Endometrial microvascular endothelial cells (primary cell): ENCODE data around the gene RXRA. TPM values are rescaled to one million over a fixed set of nuclear protein-coding genes. Genes with fewer than 3 reads are reported as not detected.

Source experiments
- in situ Hi-C: cut with HindIII; loops from 2 replicates; pipeline ENCODE4 v1.10.0; 2017; ENCODE audit warnings: low sequenced_read_pairs, low pct_unique_long_range_greater_than_20kb; ENCODE audit errors: inconsistent ontology term
- total RNA-seq: library from RNA; depleted of rRNA; stranded (reverse); fragments of >200 nt; gene quantifications from one replicate; pipeline ENCODE4 v1.2.3, GENCODE V29; 2015; ENCODE audit errors: inconsistent ontology term

RXRA gene
- total RNA-seq, 1 donor from 2014 or later, result 14.8 TPM

DNA sequence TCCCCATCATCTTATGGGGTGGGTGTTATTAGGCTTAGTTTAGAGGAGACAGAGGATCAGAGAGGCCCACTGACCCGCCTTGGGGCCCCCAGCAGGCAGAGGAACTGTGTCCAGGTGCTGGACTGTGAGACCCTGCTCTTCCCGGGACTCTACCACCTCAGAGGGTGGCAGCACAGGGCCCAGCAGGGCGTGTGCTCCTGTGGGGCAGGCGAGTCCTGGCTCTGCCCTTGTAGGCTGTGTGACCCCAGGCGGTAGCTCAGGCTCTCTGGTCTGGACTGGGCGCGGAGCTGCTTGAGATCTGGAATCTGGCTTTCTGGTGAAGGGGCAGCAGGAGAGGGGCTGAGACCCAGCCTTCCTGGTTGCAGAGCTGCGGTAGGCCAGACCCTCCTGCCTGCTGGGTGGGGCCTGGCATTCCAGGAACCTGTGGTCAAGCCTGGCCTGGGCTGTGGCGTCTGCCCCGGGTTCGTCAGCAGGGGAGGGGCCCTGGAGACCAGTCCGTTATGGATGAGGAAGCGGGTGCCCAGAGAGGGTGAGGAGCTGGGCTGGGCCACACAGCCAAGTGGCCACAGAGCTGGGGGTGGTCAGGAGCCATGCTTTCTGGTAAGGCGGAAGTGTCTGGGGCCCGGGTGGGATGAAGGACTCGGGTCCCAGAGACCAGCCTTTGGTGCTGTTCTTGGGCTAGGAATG, 46.5 kb downstream of the RXRA start:
- in situ Hi-C loops, result no loop called here

- in situ Hi-C loops, result no loop called here
Observed at GRCh38 chr9:134373269-134373668, 47.0 kb downstream of the RXRA start.

- in situ Hi-C loops, result no loop called here
Observed at GRCh38 chr9:134373953-134374300, 47.7 kb downstream of the RXRA start.

GRCh38 chr9:134374301-134375010, 48.2 kb downstream of the RXRA start:
- in situ Hi-C loops, result no loop called here

DNA sequence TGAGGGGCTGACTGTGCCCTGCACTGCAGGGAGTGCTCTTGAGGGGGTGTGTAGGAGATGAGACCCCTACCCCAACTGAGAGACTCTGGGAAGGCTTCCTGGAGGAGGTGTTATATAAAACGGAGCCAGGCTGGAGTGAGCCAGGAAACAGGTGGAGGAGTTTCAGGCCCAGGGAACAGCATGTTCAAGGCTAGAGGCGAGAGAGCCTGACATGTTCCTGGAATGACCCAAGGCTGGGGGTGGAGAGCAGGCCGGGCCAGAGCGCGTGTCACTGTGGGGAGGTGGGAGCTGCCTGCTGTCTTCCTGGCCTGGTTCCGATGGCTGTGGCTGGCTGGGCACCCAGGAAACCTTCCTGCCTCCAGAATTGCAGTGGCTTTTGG, 48.7 kb downstream of the RXRA start:
- in situ Hi-C loops, result no loop called here

DNA sequence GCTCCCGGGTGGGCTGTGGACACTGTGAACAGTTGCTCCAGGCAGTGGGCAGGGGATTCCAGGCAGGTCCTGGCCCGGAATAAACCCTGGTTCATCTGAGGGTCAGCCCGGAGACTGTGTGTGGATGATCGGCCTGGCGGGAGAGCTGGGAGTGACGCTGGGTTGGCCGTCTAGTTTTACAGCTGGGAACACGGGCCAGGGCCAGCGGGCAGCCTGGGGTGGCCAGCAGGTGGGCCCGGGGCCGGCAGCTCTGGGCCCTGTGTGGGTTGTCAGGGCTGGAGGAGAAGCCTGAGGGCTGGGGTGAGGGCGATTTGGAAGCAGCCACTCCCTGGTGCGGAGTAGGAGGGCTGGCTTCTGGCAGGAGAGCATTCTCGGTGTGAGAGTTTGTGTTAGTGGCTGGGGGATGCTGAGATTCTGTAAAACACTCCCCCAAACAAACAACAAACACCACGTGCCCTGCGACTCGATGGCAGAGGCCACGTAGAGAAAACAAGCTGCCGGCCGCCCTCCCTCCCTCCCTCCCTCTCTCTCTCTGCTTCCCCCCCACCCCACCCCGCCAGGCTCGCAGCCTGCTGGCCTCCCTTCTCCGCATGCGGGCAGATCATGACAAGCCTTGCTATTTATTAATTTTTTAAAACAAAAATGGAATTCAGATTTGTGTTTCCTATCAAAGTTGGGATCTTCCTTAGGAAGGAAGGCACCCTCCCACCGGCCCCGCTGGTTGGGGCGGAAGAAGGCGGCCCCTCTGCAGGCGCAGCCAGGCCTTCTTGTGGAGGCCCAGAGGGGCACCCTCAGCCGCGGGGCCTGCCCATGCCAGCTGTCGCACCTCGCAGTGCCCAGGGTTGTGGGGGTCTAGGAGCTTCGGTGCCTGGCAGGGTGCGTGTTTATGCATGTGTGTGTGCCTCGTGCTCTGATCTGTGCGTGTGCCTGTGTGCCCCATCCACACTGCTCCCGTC, 49.5 kb downstream of the RXRA start:
- in situ Hi-C loops, result no loop called here

- in situ Hi-C loops, result no loop called here
Observed at GRCh38 chr9:134376386-134377142, 50.3 kb downstream of the RXRA start.

DNA sequence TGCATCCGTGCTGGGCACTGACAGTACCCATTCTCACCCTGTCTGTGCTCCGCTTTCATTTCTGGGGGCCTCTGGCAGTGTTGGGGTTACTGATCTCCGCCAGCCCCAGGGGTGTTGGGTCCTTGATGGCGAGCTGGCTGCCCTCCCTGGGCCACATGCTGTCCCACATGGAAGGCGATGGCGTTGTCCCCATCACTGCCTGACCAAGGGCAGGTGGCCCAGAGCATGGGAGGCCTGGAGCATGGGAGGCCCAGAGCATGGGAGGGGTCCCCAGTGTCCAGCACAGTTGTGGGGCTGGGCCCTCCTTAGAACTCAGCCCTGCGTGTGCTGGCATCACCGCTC, 50.9 kb downstream of the RXRA start:
- in situ Hi-C loops, result no loop called here

DNA sequence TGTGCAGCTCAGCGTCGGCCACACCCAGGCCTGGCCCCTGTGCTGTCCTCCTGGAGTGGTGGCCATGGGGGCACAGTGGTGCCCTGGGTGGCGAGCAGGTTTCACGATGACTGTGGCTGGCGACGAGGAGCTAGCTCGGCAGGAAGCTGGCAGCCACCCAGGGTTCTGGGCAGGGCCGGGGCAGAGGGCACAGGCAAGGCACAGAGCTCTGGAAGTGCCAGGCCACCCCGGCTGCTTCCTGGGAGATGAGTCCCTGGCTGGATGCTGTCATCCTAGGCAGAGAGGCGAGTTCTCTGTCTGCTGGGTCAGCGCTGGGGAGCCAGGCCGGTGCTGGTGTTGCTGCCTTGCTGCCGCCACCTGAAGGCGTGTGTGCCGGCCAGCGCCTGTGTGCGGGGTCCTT, 51.7 kb downstream of the RXRA start:
- in situ Hi-C loops, result no loop called here

GRCh38 chr9:134378901-134379338, 52.7 kb downstream of the RXRA start:
- in situ Hi-C loops, result no loop called here

GRCh38 chr9:134379831-134380365, 53.6 kb downstream of the RXRA start:
- in situ Hi-C loops, result no loop called here

GRCh38 chr9:134380542-134381271, 54.5 kb downstream of the RXRA start:
- in situ Hi-C loops, result no loop called here

GRCh38 chr9:134381272-134381661, 55.0 kb downstream of the RXRA start:
- in situ Hi-C loops, result no loop called here

GRCh38 chr9:134381671-134382516, 55.6 kb downstream of the RXRA start:
- in situ Hi-C loops, result no loop called here

DNA sequence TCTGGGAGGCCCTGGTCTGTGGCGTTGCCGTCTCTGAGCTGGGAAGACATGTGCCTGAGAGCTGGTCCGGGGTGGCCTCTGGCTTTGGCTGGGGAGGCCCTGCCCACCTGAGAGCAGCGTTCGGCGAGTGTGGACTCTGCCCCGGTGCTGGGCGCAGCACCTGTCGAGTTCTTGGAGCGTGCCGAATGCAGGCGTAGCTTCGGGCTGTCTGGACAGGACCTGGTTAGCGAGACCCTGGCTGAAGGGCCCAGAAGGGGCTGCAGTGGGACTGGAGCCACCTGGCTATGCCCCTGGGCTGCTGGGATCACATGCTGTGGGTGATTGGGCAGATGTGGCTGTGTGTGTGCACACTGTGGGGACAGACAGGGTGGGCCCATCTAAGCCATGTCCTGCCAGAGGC, 56.5 kb downstream of the RXRA start:
- in situ Hi-C loops, result no loop called here

DNA sequence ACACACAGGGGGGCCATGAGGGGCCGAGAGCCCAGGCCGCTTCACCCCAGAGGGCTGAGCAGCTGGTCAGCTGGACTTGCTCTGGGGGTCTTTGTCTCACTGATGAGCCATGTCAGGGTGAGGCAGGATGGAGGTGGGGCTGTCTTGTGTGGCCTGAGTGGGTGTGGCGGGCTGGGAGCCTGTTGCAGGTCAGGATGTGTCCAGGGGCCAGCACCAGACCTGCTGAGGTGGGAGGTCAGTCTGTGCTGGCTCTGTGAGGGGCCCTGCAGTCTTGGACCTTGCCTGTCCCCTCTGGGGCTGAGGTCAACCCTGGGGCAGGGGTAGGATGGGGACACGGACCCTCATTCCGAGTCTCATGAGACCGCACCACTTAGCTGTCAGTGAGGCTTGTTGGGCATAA, 56.9 kb downstream of the RXRA start:
- in situ Hi-C loops, result no loop called here

GRCh38 chr9:134384811-134385479, 58.7 kb downstream of the RXRA start:
- in situ Hi-C loops, result no loop called here
